WTC11 (cell line): ENCODE data around the gene H2AZ2. TPM values are rescaled to one million over a fixed set of nuclear protein-coding genes. Genes with fewer than 3 reads are reported as not detected.
A peak's percentile ranks its signal among the peaks of the same experiment; 100 is the strongest.
"Not testable (repeated sequence)": the region's sequence is repeated elsewhere in the genome, so short reads cannot be mapped to it uniquely, and the experiment has no call there.

Experiments
- ATAC-seq: fragments of 200-7000 bp; cut with Tn5 transposase; 2 replicates; pipeline ENCODE4 v1.10.0; 2021; ENCODE audit warnings: mild to moderate bottlenecking, moderate library complexity
- CTCF ChIA-PET: fragments of 300-600 bp; sonication (Branson Sonifier 250); formaldehyde crosslinking; loops from one replicate; lab custom pipeline; 2021; ENCODE audit warnings: antibody characterized with exemption; lab: Charles Lee
- POLR2A ChIA-PET: fragments of 350-600 bp; sonication (Branson Sonifier 250); formaldehyde crosslinking; loops from one replicate; lab custom pipeline; 2021; ENCODE audit warnings: antibody characterized with exemption; lab: Charles Lee
- DNase-seq: peaks from one replicate; pipeline ENCODE4 v3.0.0; 2021; ENCODE audit warnings: low spot score
- H3K27ac Mint-ChIP-seq: 2 replicates; pipeline ENCODE4 v1.8.0; 2021; ENCODE audit warnings: mixed read lengths
- H3K27me3 Mint-ChIP-seq: 2 replicates; pipeline ENCODE4 v1.8.0; 2021; ENCODE audit warnings: low read depth, mild to moderate bottlenecking, moderate library complexity, mixed read lengths
- H3K36me3 Mint-ChIP-seq: 2 replicates; pipeline ENCODE4 v1.8.0; 2021; ENCODE audit warnings: mixed read lengths
- H3K4me1 Mint-ChIP-seq: 2 replicates; pipeline ENCODE4 v1.8.0; 2022; ENCODE audit warnings: mixed read lengths
- H3K4me3 Mint-ChIP-seq: 2 replicates; pipeline ENCODE4 v1.8.0; 2021; ENCODE audit warnings: mild to moderate bottlenecking, moderate library complexity, mixed read lengths
- H3K9me3 Mint-ChIP-seq: 2 replicates; pipeline ENCODE4 v1.8.0; 2021; ENCODE audit warnings: mixed read lengths
- AR ChIP-seq: fragments of 250-450 bp; sonication (Bioruptor Pico); IDR thresholded peaks from 2 replicates; pipeline ENCODE4 v1.9.0; 2021; ENCODE audit warnings: mild to moderate bottlenecking
- CBFB ChIP-seq: sonication (generic); formaldehyde crosslinking; IDR thresholded peaks from 2 replicates; pipeline ENCODE4 v1.8.1; 2022; ENCODE audit warnings: mild to moderate bottlenecking, low read depth, missing genetic modification reagents
- CTCF ChIP-seq: fragments of 200-600 bp; IDR thresholded peaks from 2 replicates; pipeline ENCODE4 v1.8.0; 2022; ENCODE audit warnings: antibody characterized with exemption
- ELF4 ChIP-seq: sonication (generic); formaldehyde crosslinking; IDR thresholded peaks from 2 replicates; pipeline ENCODE4 v1.8.1; 2022; ENCODE audit warnings: low read depth, mild to moderate bottlenecking, moderate library complexity, missing genetic modification reagents
- EMX1 ChIP-seq: fragments of 250-450 bp; sonication (Bioruptor Pico); IDR thresholded peaks from 2 replicates; pipeline ENCODE4 v1.8.0; 2021; ENCODE audit warnings: mild to moderate bottlenecking
- ERG ChIP-seq: fragments of 250-450 bp; sonication (Bioruptor Pico); IDR thresholded peaks from 2 replicates; pipeline ENCODE4 v1.8.0; 2021; ENCODE audit warnings: mild to moderate bottlenecking
- ETV6 ChIP-seq: sonication (generic); formaldehyde crosslinking; IDR thresholded peaks from 2 replicates; pipeline ENCODE4 v1.8.1; 2022; ENCODE audit warnings: mild to moderate bottlenecking, missing genetic modification reagents
- NFATC4 ChIP-seq: fragments of 250-450 bp; sonication (Bioruptor Pico); IDR thresholded peaks from 2 replicates; pipeline ENCODE4 v1.9.0; 2021; ENCODE audit warnings: mild to moderate bottlenecking
- ZBTB43 ChIP-seq: sonication (generic); formaldehyde crosslinking; IDR thresholded peaks from 2 replicates; pipeline ENCODE4 v1.8.1; 2023; ENCODE audit warnings: mild to moderate bottlenecking, missing genetic modification reagents
- ZNF532 ChIP-seq: fragments of 250-450 bp; sonication (Bioruptor Pico); IDR thresholded peaks from 2 replicates; pipeline ENCODE4 v1.9.0; 2021; ENCODE audit warnings: mild to moderate bottlenecking, borderline replicate concordance
- ZNF671 ChIP-seq: fragments of 250-450 bp; sonication (Bioruptor Pico); IDR thresholded peaks from 2 replicates; pipeline ENCODE4 v1.8.0; 2021; ENCODE audit warnings: mild to moderate bottlenecking
- total RNA-seq: library from RNA; stranded (reverse); gene quantifications from 3 replicates; pipeline ENCODE4 v1.2.3, GENCODE V29; 2021

H2AZ2 gene
- total RNA-seq, 1 experiment from 2014 or later, result 178 TPM

- Mint-ChIP-seq H3K27ac (no peak overlapping the region), H3K27me3 (no peaks in the 10 kb centered on the region), H3K4me3 (no peak overlapping the region), H3K36me3 (peaks cover 25% of the 10 kb centered on the region), H3K4me1 (no peaks in the 10 kb centered on the region), H3K9me3 (no peaks in the 10 kb centered on the region)
- ChIA-PET CTCF (interaction anchor here (0.8 kb wide), 1 partner anchor 51 kb away, joined by 4 read pairs; no protein-coding TSS in a partner anchor), POLR2A (interaction anchor here (0.7 to 1.4 kb wide), 4 partner anchors 15 to 318 kb away, joined by 3 to 4 read pairs (median 4); partner anchors contain the start of gene OGDH)
- no peak; the same call in 1 of the 2 replicates for ATAC-seq
- DNase-seq, result no peak
- TF ChIP-seq ETV6 (CRISPR knock-in tag) (no peak), ZNF671 (CRISPR knock-in tag) (peak; percentile 28; the same call in 1 of the 2 replicates), CTCF (no peak), CBFB (CRISPR knock-in tag) (no peak)
These were observed 41.9 kb downstream of the H2AZ2 start for GRCh38 chr7:44805950-44806349.

GRCh38 chr7:44803828-44804519, 43.9 kb downstream of the H2AZ2 start:
- ChIA-PET CTCF (interaction anchor here (0.6 to 0.8 kb wide), 2 partner anchors 71 to 170 kb away, joined by 3 to 4 read pairs; no protein-coding TSS in a partner anchor), POLR2A (interaction anchor here (0.9 to 1.5 kb wide), 3 partner anchors 20 to 44 kb away, joined by 3 to 6 read pairs (median 3); partner anchors contain the start of gene H2AZ2)
- TF ChIP-seq AR (CRISPR knock-in tag), result peak; percentile 70
- 0 out of 2 replicates have a peak, but pooled peaks have one; percentile 48 for TF ChIP-seq ZBTB43
- TF ChIP-seq ZNF671 (CRISPR knock-in tag), result peak; percentile 73
- TF ChIP-seq NFATC4 (CRISPR knock-in tag), result peak; percentile 68; the same call in 1 of the 2 replicates
- peak; percentile 51; the same call in 1 of the 2 replicates for TF ChIP-seq ZNF532 (CRISPR knock-in tag)
- TF ChIP-seq ERG, result peak; percentile 79; the same call in 1 of the 2 replicates
- TF ChIP-seq EMX1 (CRISPR knock-in tag), result 0 out of 2 replicates have a peak, but pooled peaks have one; percentile 8
- TF ChIP-seq ELF4 (CRISPR knock-in tag), result 0 out of 2 replicates have a peak, but pooled peaks have one; percentile 33
- not testable (repeated sequence) for H3K4me3 Mint-ChIP-seq, H3K4me1 Mint-ChIP-seq, H3K9me3 Mint-ChIP-seq, H3K27ac Mint-ChIP-seq, H3K27me3 Mint-ChIP-seq, DNase-seq
- peak; percentile 38 for ATAC-seq
- H3K36me3 Mint-ChIP-seq, result peaks cover 43% of the 10 kb centered on the region
